SH-SY5Y (cell line): ENCODE results near the gene PSMD11.

ENCODE experiments used
- GATA2 ChIP-seq: IDR thresholded peaks from 2 replicates; pipeline ENCODE4 v1.6.1; 2011; ENCODE audit warnings: mild to moderate bottlenecking, low read depth, low read length
- GATA3 ChIP-seq: IDR thresholded peaks from 2 replicates; pipeline ENCODE4 v1.6.1; 2011; ENCODE audit warnings: low read depth, mild to moderate bottlenecking, low read length, moderate library complexity

DNA sequence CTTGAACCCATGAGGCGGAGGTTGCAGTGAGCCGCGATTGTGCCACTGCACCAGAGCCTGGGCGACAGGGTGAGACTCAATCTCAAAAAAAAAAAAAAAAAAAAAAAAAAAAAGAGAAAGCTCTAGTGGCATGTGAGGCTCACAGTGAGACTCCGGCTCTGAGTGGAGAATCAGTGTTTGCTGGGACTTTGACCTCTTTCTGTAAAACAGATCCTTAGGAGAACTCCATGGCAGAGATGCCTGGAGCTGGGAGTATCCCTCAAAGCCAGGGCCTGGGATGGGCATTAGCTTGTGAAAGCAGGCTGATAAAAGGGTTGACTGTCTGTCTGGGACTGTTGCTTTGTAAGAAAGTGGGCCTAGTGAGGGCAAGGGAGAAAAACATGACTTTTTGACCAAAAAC is 48.0 kb upstream of the PSMD11 start:
- TF ChIP-seq GATA2, result no peak
- TF ChIP-seq GATA3, result no peak
